ENCODE results near the gene ACAN.

- TF ChIP-seq POLR2A (IDR thresholded peaks at IDR 0.05) (no peak), CTCF (IDR thresholded peaks at IDR 0.05) (no peak)
Observed at GRCh38 chr15:88779944-88780343, 23.3 kb upstream of the ACAN start.

Measured in tibial nerve (tissue), 3 donors.